WERI-Rb-1 (cell line): ENCODE results near the gene ARMH1.

ENCODE experiments used
- DNase-seq: peaks from one replicate; pipeline ENCODE4 v3.0.0-alpha.2; 2020
- H3K27ac ChIP-seq: fragments of 250-450 bp; sonication (Bioruptor Pico); 2 replicates; pipeline ENCODE4 v1.5.1; 2020; ENCODE audit warnings: mild to moderate bottlenecking, moderate library complexity
- H3K27me3 ChIP-seq: fragments of 250-450 bp; sonication (Bioruptor Pico); 2 replicates; pipeline ENCODE4 v1.5.1; 2021; ENCODE audit warnings: mild to moderate bottlenecking, low read depth, moderate library complexity; ENCODE audit not compliant: insufficient read depth, severe bottlenecking
- H3K36me3 ChIP-seq: fragments of 250-450 bp; sonication (Bioruptor Pico); 2 replicates; pipeline ENCODE4 v1.5.1; 2020; ENCODE audit warnings: mild to moderate bottlenecking, moderate library complexity
- H3K4me3 ChIP-seq: 2 replicates; pipeline ENCODE4 v1.5.1; 2011; ENCODE audit warnings: low read depth, mild to moderate bottlenecking, control low read depth, low read length
- H3K9me3 ChIP-seq: fragments of 250-450 bp; sonication (Bioruptor Pico); 2 replicates; pipeline ENCODE4 v1.5.1; 2021; ENCODE audit warnings: mild to moderate bottlenecking, moderate library complexity; ENCODE audit not compliant: severe bottlenecking
- CTCF ChIP-seq: IDR thresholded peaks from 2 replicates; pipeline ENCODE4 v1.5.1; 2011; ENCODE audit warnings: low read depth, mild to moderate bottlenecking, control low read depth, inconsistent platforms, low read length

ARMH1 gene

GRCh38 chr1:44705470-44705869 is 31.0 kb downstream of the ARMH1 start:
- H3K36me3 ChIP-seq, result no peaks in the 10 kb centered on the region
- no peak overlapping the region for H3K4me3 ChIP-seq
- no peak for TF ChIP-seq CTCF
- no peak overlapping the region for H3K27ac ChIP-seq
- no peak for DNase-seq
- H3K27me3 ChIP-seq, result no peaks in the 10 kb centered on the region
- no peaks in the 10 kb centered on the region for H3K9me3 ChIP-seq

GRCh38 chr1:44705938-44706337 is 31.4 kb downstream of the ARMH1 start:
- no peak overlapping the region for H3K4me3 ChIP-seq
- DNase-seq, result no peak
- no peaks in the 10 kb centered on the region for H3K9me3 ChIP-seq
- no peak overlapping the region for H3K27ac ChIP-seq
- H3K27me3 ChIP-seq, result no peaks in the 10 kb centered on the region
- no peaks in the 10 kb centered on the region for H3K36me3 ChIP-seq
- TF ChIP-seq CTCF, result no peak

- H3K27ac ChIP-seq, result no peak overlapping the region
These were observed 32.8 kb downstream of the ARMH1 start for GRCh38 chr1:44707112-44707881.

GRCh38 chr1:44707959-44708831 is 33.7 kb downstream of the ARMH1 start:
- DNase-seq, result no peak
- no peaks in the 10 kb centered on the region for H3K9me3 ChIP-seq
- H3K36me3 ChIP-seq, result no peaks in the 10 kb centered on the region
- no peak overlapping the region for H3K27ac ChIP-seq
- peak; percentile 39; the same call in 1 of the 2 replicates for TF ChIP-seq CTCF
- no peak overlapping the region for H3K4me3 ChIP-seq
- no peaks in the 10 kb centered on the region for H3K27me3 ChIP-seq

More at GRCh38 chr1:44707112-44707881, 32.8 kb downstream of the ARMH1 start:
- H3K4me3 ChIP-seq, result no peak overlapping the region
- no peak for TF ChIP-seq CTCF
- DNase-seq, result no peak
- H3K27me3 ChIP-seq, result no peaks in the 10 kb centered on the region
- H3K36me3 ChIP-seq, result no peaks in the 10 kb centered on the region
- no peaks in the 10 kb centered on the region for H3K9me3 ChIP-seq

DNA sequence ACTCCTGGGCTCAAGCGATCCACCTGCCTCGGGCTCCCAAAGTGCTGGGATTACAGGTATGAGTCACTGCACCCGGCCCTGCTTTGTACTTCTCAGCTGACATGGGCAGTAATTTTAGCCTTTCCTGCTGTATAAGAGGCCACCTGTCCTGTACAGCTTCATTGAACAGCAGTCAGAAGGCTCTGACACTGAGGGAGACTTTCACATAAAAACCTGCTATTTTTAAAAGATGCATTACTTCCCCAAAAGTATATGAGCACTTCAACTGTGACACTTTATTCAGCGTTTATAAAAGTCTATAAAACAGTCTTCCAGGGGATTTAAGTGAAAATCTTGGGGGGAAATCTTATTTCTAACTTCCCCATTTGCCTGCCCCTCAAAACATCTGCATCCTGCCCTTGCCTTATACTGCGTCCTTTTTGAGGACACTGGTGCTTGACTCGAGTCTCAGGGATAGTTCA is 38.8 kb downstream of the ARMH1 start:
- peak; percentile 30 for DNase-seq
- no peak overlapping the region; the same call in 1 of the 2 replicates for H3K27ac ChIP-seq
- H3K4me3 ChIP-seq, result no peak overlapping the region
- H3K36me3 ChIP-seq, result no peaks in the 10 kb centered on the region
- no peak for TF ChIP-seq CTCF
- no peaks in the 10 kb centered on the region for H3K27me3 ChIP-seq
- no peaks in the 10 kb centered on the region for H3K9me3 ChIP-seq
